SK-N-SH (cell line): Measurements from ENCODE around the gene DOCK3. TPM values are rescaled to one million over a fixed set of nuclear protein-coding genes. Genes with fewer than 3 reads are reported as not detected.

Experiments used
- CTCF ChIA-PET: fragments of 300-600, 350-600 bp; formaldehyde crosslinking; extraction: SDS; loops from one replicate; lab custom pipeline; 2021; lab: Yijun Ruan, JAX
- POLR2A ChIA-PET: fragments of 350-600 bp; sonication (Branson Sonifier 250); formaldehyde crosslinking; extraction: SDS; loops from one replicate; lab custom pipeline; 2020; ENCODE audit warnings: antibody characterized with exemption, inconsistent platforms; lab: Yijun Ruan, JAX
- DNase-seq: peaks from one replicate; pipeline ENCODE4 v3.0.0; 2012
- H2AFZ ChIP-seq: fragments of 200-600 bp; sonication (generic); 2 replicates; pipeline ENCODE4 v1.8.1; 2016; ENCODE audit warnings: antibody characterized with exemption, mild to moderate bottlenecking, low read depth
- H3F3A ChIP-seq: fragments of 200-600 bp; sonication (generic); replicated peaks from 2 replicates; pipeline ENCODE3; 2016; ENCODE audit warnings: antibody characterized with exemption, mild to moderate bottlenecking; ENCODE audit not compliant: insufficient read depth
- H3K27ac ChIP-seq, 2 experiments: fragments of 200-500 bp in 1 of 2; fragments of 200-600 bp in 1 of 2; sonication (Bioruptor generic) in 1 of 2; sonication (generic), shearing (Covaris generic) in 1 of 2; 2 replicates each; pipeline versions ENCODE4 v1.5.1 to v1.6.1; 2014 to 2016; ENCODE audit warnings: low read depth in 2 of 2, inconsistent platforms in 1 of 2, low read length in 1 of 2, mild to moderate bottlenecking in 1 of 2, mixed read lengths in 1 of 2
- H3K27me3 ChIP-seq: fragments of 200-600 bp; sonication (generic), shearing (Covaris generic); 2 replicates; pipeline ENCODE4 v1.6.1; 2016; ENCODE audit warnings: mixed run types; ENCODE audit not compliant: insufficient read depth
- H3K36me3 ChIP-seq, 2 experiments: fragments of 200-500 bp in 1 of 2; fragments of 200-600 bp in 1 of 2; sonication (Bioruptor generic) in 1 of 2; sonication (generic) in 1 of 2; replicated peaks in 1 of 2; 2 replicates each; pipeline versions ENCODE3 to v1.5.1; 2014 to 2016; ENCODE audit warnings: low read length in 1 of 2, mild to moderate bottlenecking in 1 of 2; ENCODE audit not compliant: insufficient read depth in 2 of 2, control insufficient read depth in 1 of 2
- H3K4me1 ChIP-seq, 2 experiments: fragments of 200-500 bp in 1 of 2; fragments of 200-600 bp in 1 of 2; sonication (Bioruptor generic) in 1 of 2; sonication (generic), shearing (Covaris generic) in 1 of 2; 2 replicates each; pipeline versions ENCODE4 v1.5.1 to v1.6.1; 2014 to 2016; ENCODE audit warnings: low read depth in 1 of 2, low read length in 1 of 2, mixed run types in 1 of 2; ENCODE audit not compliant: insufficient read depth in 2 of 2, control insufficient read depth in 1 of 2
- H3K4me2 ChIP-seq: fragments of 200-600 bp; sonication (generic), shearing (Covaris generic); 2 replicates; pipeline ENCODE4 v1.6.1; 2017; ENCODE audit warnings: mixed run types
- H3K4me3 ChIP-seq, 2 experiments: fragments of 200-500 bp in 1 of 2; fragments of 200-600 bp in 1 of 2; sonication (Bioruptor generic) in 1 of 2; sonication (generic), shearing (Covaris generic) in 1 of 2; 2 replicates each; pipeline versions ENCODE4 v1.5.1 to v1.8.1; 2014 to 2016; ENCODE audit warnings: low read depth in 2 of 2, inconsistent platforms in 1 of 2, low read length in 1 of 2, mild to moderate bottlenecking in 1 of 2, mixed read lengths in 1 of 2, moderate library complexity in 1 of 2
- H3K79me2 ChIP-seq: fragments of 200-600 bp; sonication (generic); 2 replicates; pipeline ENCODE4 v1.8.1; 2017; ENCODE audit warnings: mild to moderate bottlenecking; ENCODE audit not compliant: insufficient read depth
- H3K9ac ChIP-seq: fragments of 200-600 bp; sonication (generic); 2 replicates; pipeline ENCODE4 v1.6.1; 2017; ENCODE audit warnings: mixed run types
- H3K9me2 ChIP-seq: fragments of 200-600 bp; sonication (generic); 2 replicates; pipeline ENCODE4 v1.6.1; 2017; ENCODE audit warnings: mixed run types
- H3K9me3 ChIP-seq: fragments of 200-600 bp; sonication (generic); 2 replicates; pipeline ENCODE4 v1.6.1; 2017; ENCODE audit warnings: mixed run types, mild to moderate bottlenecking, moderate library complexity
- H4K20me1 ChIP-seq: fragments of 200-600 bp; sonication (generic); 2 replicates; pipeline ENCODE4 v1.6.1; 2017; ENCODE audit warnings: mild to moderate bottlenecking, mixed run types; ENCODE audit not compliant: insufficient read depth
- ELF1 ChIP-seq: IDR thresholded peaks from 2 replicates; pipeline ENCODE4 v1.4.0; 2012
- EZH2phosphoT487 ChIP-seq: fragments of 200-600 bp; sonication (generic); IDR thresholded peaks from 2 replicates; pipeline ENCODE4 v1.6.1; 2017; ENCODE audit warnings: low read depth, mixed run types, mild to moderate bottlenecking, antibody characterized with exemption, moderate library complexity, borderline replicate concordance
- FOXM1 ChIP-seq: IDR thresholded peaks from 2 replicates; pipeline ENCODE4 v1.4.0; 2012; ENCODE audit warnings: low read depth, mild to moderate bottlenecking
- GABPA ChIP-seq: IDR thresholded peaks from 2 replicates; pipeline ENCODE4 v1.4.0; 2012; ENCODE audit warnings: low read depth, mild to moderate bottlenecking
- JUND ChIP-seq: IDR thresholded peaks from 2 replicates; pipeline ENCODE4 v1.4.0; 2012
- NFIC ChIP-seq: IDR thresholded peaks from 2 replicates; pipeline ENCODE4 v1.4.0; 2012; ENCODE audit warnings: borderline replicate concordance
- POLR2AphosphoS5 ChIP-seq: IDR thresholded peaks from 2 replicates; pipeline ENCODE4 v1.6.1; 2012; ENCODE audit warnings: low read depth, low read length
- RAD21 ChIP-seq: IDR thresholded peaks from 2 replicates; pipeline ENCODE4 v1.6.1; 2012; ENCODE audit warnings: mild to moderate bottlenecking, low read length
- RFX5 ChIP-seq: IDR thresholded peaks from 2 replicates; pipeline ENCODE4 v1.6.1; 2012; ENCODE audit warnings: mild to moderate bottlenecking, improper control_type of control experiment, low read length
- SIN3A ChIP-seq: IDR thresholded peaks from 2 replicates; pipeline ENCODE4 v1.6.1; 2012; ENCODE audit warnings: low read depth, mild to moderate bottlenecking, low read length, moderate library complexity, borderline replicate concordance
- SMC3 ChIP-seq: IDR thresholded peaks from 2 replicates; pipeline ENCODE4 v1.6.1; 2012; ENCODE audit warnings: low read depth, low read length, improper control_type of control experiment
- TCF12 ChIP-seq: IDR thresholded peaks from 2 replicates; pipeline ENCODE4 v1.4.0; 2012
- TEAD4 ChIP-seq: IDR thresholded peaks from 2 replicates; pipeline ENCODE4 v1.4.0; 2012; ENCODE audit warnings: mild to moderate bottlenecking, borderline replicate concordance; ENCODE audit not compliant: insufficient read depth
- WGBS: methylation state at CpG from one replicate; pipeline ENCODE4 v1.1.6; 2017; ENCODE audit warnings: low lambda C conversion rate; 5-methylcytosine and 5-hydroxymethylcytosine counted together
- polyA plus RNA-seq, 3 experiments: library from polyadenylated mRNA; depleted of rRNA; stranded (reverse); fragments of >200 nt; gene quantifications; 2 replicates each; pipeline ENCODE4 v1.2.3, GENCODE V29; 2012
- TF ChIP-seq, protein P1 (sequence below): IDR thresholded peaks from 2 replicates; pipeline ENCODE4 v1.6.1; 2012; ENCODE audit warnings: mild to moderate bottlenecking, low read depth, low read length, moderate library complexity
- TF ChIP-seq, protein P2 (sequence below): fragments of 150-350 bp; IDR thresholded peaks from 2 replicates; pipeline ENCODE4 v1.6.1; 2016; ENCODE audit warnings: mild to moderate bottlenecking, low read depth, low read length
- TF ChIP-seq, protein P3 (sequence below): IDR thresholded peaks from 2 replicates; pipeline ENCODE4; 2012

The DOCK3 gene
- polyA plus RNA-seq, 1 of the 3 experiments (the other 2 are of a cell fraction), result 0.05 TPM

DNA sequence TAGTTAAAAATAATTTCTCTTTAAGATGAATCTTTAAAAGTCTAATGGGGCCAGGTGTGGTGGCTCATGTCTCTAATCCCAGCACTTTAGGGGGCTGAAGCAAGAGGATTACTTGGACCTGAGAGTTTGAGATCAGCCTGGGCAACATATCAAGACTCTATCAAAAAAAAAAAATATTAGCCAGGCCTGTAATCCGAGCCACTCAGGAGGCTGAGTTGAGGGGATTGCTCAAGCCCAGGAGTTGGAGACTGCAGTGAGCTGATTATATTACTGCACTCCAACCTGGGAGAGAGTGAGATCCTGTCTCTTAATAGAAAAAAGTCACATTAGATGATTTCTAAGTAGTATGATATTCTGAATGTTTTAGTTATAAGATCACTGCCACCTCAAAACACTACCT, 388.3 kb downstream of the DOCK3 start:
- H3K79me2 ChIP-seq, result no peaks in the 10 kb centered on the region
- POLR2A ChIA-PET, result no interaction called here

DNA sequence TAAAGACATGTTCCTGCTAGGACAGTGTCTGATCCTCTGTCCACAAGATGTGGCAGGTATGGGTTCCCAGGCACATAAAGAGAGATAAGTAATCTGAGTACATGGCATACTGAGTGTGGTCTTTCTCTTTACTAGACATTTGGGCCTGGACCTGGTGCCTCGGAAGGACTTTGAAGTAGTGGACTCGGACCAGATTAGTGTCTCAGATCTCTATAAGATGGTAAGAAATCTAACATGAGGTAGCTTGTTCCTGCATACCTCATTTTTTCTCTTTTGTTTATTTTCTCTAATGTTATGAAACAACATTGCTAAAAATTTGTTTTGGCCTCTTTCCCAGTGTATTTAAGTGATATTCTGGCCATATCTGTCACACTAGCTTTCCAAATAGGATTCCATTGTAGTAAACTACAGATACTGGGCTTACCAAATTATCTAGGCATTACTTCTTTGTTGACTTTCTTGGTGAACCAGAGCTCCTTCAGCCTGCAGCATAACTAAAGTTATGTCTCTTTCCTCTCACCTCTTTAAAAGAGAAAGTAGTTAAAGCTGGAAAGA, 400.6 kb downstream of the DOCK3 start:
- no peak overlapping the region for H3K4me3 ChIP-seq
- no peaks in the 10 kb centered on the region for H3K79me2 ChIP-seq
- H3K9me2 ChIP-seq, result no peaks in the 10 kb centered on the region
- no peak overlapping the region for H2AFZ ChIP-seq
- no peaks in the 10 kb centered on the region for H4K20me1 ChIP-seq
- ChIA-PET CTCF (interaction anchor here (1.6 kb wide), 1 partner anchor 25 kb away, joined by 4 read pairs; no protein-coding TSS in a partner anchor), POLR2A (no interaction called here)
- H3K9me3 ChIP-seq, result no peaks in the 10 kb centered on the region
- no peak for DNase-seq
- no peaks in the 10 kb centered on the region for H3K36me3 ChIP-seq
- H3K9ac ChIP-seq, result no peak overlapping the region
- no peaks in the 10 kb centered on the region for H3K4me1 ChIP-seq
- TF ChIP-seq NFIC (no peak), RFX5 (no peak), JUND (no peak), EZH2phosphoT487 (no peak), RAD21 (no peak), POLR2AphosphoS5 (no peak), ELF1 (no peak), TEAD4 (no peak), SIN3A (no peak)
- TF ChIP-seq, protein P1, sequence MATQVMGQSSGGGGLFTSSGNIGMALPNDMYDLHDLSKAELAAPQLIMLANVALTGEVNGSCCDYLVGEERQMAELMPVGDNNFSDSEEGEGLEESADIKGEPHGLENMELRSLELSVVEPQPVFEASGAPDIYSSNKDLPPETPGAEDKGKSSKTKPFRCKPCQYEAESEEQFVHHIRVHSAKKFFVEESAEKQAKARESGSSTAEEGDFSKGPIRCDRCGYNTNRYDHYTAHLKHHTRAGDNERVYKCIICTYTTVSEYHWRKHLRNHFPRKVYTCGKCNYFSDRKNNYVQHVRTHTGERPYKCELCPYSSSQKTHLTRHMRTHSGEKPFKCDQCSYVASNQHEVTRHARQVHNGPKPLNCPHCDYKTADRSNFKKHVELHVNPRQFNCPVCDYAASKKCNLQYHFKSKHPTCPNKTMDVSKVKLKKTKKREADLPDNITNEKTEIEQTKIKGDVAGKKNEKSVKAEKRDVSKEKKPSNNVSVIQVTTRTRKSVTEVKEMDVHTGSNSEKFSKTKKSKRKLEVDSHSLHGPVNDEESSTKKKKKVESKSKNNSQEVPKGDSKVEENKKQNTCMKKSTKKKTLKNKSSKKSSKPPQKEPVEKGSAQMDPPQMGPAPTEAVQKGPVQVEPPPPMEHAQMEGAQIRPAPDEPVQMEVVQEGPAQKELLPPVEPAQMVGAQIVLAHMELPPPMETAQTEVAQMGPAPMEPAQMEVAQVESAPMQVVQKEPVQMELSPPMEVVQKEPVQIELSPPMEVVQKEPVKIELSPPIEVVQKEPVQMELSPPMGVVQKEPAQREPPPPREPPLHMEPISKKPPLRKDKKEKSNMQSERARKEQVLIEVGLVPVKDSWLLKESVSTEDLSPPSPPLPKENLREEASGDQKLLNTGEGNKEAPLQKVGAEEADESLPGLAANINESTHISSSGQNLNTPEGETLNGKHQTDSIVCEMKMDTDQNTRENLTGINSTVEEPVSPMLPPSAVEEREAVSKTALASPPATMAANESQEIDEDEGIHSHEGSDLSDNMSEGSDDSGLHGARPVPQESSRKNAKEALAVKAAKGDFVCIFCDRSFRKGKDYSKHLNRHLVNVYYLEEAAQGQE, result no peak
- TF ChIP-seq, protein P2, sequence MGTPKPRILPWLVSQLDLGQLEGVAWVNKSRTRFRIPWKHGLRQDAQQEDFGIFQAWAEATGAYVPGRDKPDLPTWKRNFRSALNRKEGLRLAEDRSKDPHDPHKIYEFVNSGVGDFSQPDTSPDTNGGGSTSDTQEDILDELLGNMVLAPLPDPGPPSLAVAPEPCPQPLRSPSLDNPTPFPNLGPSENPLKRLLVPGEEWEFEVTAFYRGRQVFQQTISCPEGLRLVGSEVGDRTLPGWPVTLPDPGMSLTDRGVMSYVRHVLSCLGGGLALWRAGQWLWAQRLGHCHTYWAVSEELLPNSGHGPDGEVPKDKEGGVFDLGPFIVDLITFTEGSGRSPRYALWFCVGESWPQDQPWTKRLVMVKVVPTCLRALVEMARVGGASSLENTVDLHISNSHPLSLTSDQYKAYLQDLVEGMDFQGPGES, result no peak
- no peak overlapping the region for H3K4me2 ChIP-seq
- H3K27ac ChIP-seq, result no peak overlapping the region
- no peaks in the 10 kb centered on the region for H3F3A ChIP-seq
- H3K27me3 ChIP-seq, result no peaks in the 10 kb centered on the region
- WGBS, result 13% methylated on average over 2 of the region's 2 CpGs

More for the DNA sequence above, 388.3 kb downstream of the DOCK3 start:
- no peak for DNase-seq
- H3K27ac ChIP-seq, result no peak overlapping the region
- H3K9me2 ChIP-seq, result no peaks in the 10 kb centered on the region
- no peaks in the 10 kb centered on the region for H3K27me3 ChIP-seq
- H3K9ac ChIP-seq, result no peak overlapping the region
- CTCF ChIA-PET, result interaction anchor here (1.2 kb wide), 1 partner anchor 327 kb away, joined by 3 read pairs; no protein-coding TSS in a partner anchor
- no peak overlapping the region for H3K4me3 ChIP-seq
- WGBS, result 0% methylated on average over 1 of the region's 1 CpG
- no peaks in the 10 kb centered on the region for H3K36me3 ChIP-seq
- H3K4me1 ChIP-seq, result no peaks in the 10 kb centered on the region
- no peaks in the 10 kb centered on the region for H4K20me1 ChIP-seq
- no peak overlapping the region for H2AFZ ChIP-seq
- H3K9me3 ChIP-seq, result no peaks in the 10 kb centered on the region
- TF ChIP-seq, protein P3, sequence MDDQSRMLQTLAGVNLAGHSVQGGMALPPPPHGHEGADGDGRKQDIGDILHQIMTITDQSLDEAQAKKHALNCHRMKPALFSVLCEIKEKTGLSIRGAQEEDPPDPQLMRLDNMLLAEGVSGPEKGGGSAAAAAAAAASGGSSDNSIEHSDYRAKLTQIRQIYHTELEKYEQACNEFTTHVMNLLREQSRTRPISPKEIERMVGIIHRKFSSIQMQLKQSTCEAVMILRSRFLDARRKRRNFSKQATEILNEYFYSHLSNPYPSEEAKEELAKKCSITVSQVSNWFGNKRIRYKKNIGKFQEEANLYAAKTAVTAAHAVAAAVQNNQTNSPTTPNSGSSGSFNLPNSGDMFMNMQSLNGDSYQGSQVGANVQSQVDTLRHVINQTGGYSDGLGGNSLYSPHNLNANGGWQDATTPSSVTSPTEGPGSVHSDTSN, result no peak
- TF ChIP-seq SMC3 (no peak), FOXM1 (no peak), SIN3A (no peak), TCF12 (no peak), GABPA (no peak)
- H3F3A ChIP-seq, result no peaks in the 10 kb centered on the region
- H3K4me2 ChIP-seq, result no peak overlapping the region
